CD4-positive, alpha-beta T cell treated with Interleukin-15 for 4 hours (primary cell): Measurements from ENCODE around the gene IST1.
"Not testable (repeated sequence)": the region's sequence is repeated elsewhere in the genome, so short reads cannot be mapped to it uniquely, and the experiment has no call there.

ENCODE experiments used
- DNase-seq: peaks from one replicate; pipeline ENCODE4 v3.0.0-alpha.2; 2020; ENCODE audit warnings: low spot score

IST1 gene

GRCh38 chr16:71894921-71895678 is at the start of gene IST1:
Gene IST1, plus strand, starts transcription at chr16:71895531. Its CDS starts 20,110 bp downstream, at chr16:71915641.
- DNase-seq: peak; percentile 98

- peak; percentile 93 for DNase-seq
Measured at GRCh38 chr16:71845639-71846430, 49.5 kb upstream of the IST1 start, which contains the start of gene ATXN1L. Gene ATXN1L, plus strand, starts transcription at chr16:71845976. Its CDS starts 3,765 bp downstream, at chr16:71849741.

- no peak for DNase-seq
Measured at GRCh38 chr16:71846431-71846830, 48.9 kb upstream of the IST1 start.

- DNase-seq: no peak
Measured at GRCh38 chr16:71847096-71847495, 48.2 kb upstream of the IST1 start.

GRCh38 chr16:71848622-71849021 is 46.7 kb upstream of the IST1 start:
- no peak for DNase-seq

GRCh38 chr16:71851746-71852145 is 43.6 kb upstream of the IST1 start:
- no peak for DNase-seq

- no peak for DNase-seq
Measured at GRCh38 chr16:71852158-71852557, 43.2 kb upstream of the IST1 start.

- no peak for DNase-seq
Measured at GRCh38 chr16:71852561-71852960, 42.8 kb upstream of the IST1 start.

- DNase-seq: no peak
Measured at GRCh38 chr16:71853413-71853812, 41.9 kb upstream of the IST1 start.

- no peak for DNase-seq
Measured at GRCh38 chr16:71854369-71854948, 40.9 kb upstream of the IST1 start.

GRCh38 chr16:71855937-71856662 is 39.2 kb upstream of the IST1 start:
- DNase-seq: peak; percentile 60

GRCh38 chr16:71859762-71860521 is 35.4 kb upstream of the IST1 start:
- DNase-seq: no peak

GRCh38 chr16:71863995-71864394 is 31.3 kb upstream of the IST1 start:
- no peak for DNase-seq

- DNase-seq: no peak
Measured at GRCh38 chr16:71865173-71865863, 30.0 kb upstream of the IST1 start.

- DNase-seq: not testable (repeated sequence)
Measured at GRCh38 chr16:71867175-71867574, 28.2 kb upstream of the IST1 start.

GRCh38 chr16:71867939-71868338 is 27.4 kb upstream of the IST1 start:
- DNase-seq: no peak

- DNase-seq: no peak
Measured at GRCh38 chr16:71869089-71869488, 26.2 kb upstream of the IST1 start.

- no peak for DNase-seq
Measured at GRCh38 chr16:71870818-71871217, 24.5 kb upstream of the IST1 start.

- no peak for DNase-seq
Measured at GRCh38 chr16:71873199-71873598, 22.1 kb upstream of the IST1 start.

GRCh38 chr16:71878911-71879310 is 16.4 kb upstream of the IST1 start:
- no peak for DNase-seq

- DNase-seq: no peak
Measured at GRCh38 chr16:71880176-71880575, 15.2 kb upstream of the IST1 start.
